ENCODE data around the gene EXT2. TPM values are rescaled to one million over a fixed set of nuclear protein-coding genes. Genes with fewer than 3 reads are reported as not detected.

EXT2 gene
- 110 and 138 TPM in 2 replicates for total RNA-seq

DNA sequence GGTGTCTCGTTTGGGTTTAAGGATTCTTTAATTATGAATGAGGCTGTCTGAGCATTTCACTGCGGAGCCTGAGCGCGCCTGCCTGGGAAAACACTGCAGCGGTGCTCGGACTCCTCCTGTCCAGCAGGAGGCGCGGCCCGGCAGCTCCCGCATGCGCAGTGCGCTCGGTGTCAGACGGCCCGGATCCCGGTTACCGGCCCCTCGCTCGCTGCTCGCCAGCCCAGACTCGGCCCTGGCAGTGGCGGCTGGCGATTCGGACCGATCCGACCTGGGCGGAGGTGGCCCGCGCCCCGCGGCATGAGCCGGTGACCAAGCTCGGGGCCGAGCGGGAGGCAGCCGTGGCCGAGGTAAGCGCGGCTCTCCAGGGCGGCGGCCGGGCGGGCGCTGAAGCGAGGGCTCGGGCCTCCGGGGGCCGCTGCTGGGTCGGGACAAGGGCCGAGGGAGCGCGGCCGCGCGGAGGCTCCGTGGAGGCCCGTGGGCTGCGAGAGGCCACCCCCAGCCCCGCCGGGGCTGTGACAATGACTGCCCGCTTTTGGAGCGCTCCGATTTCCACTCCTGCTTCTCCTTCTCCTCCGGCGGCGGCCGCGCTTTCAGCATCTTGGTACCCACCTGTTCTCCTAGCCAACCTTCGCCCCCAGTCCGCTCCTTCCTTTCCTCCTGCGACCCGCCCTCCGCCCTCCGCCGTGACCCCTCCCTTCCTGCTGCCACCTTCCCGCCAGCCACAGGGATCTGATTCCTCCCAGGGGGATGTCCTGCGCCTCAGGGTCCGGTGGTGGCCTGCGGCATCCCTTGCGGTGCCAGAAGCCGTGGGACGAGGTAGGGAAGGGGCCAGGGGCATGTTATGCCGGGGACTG lies at the start of gene EXT2:
Gene EXT2, plus strand, starts transcription at position 173 of the 854 bp plus-strand sequence. CDS start 12,035 bp downstream, outside the sequence.

GRCh38 chr11:44047931-44048431 lies 47.5 kb upstream of the EXT2 start, which contains the start of gene ACCSL:
ACCSL (plus strand) TSS chr11:44047981; CDS start chr11:44048037, 56 bp downstream.

DNA sequence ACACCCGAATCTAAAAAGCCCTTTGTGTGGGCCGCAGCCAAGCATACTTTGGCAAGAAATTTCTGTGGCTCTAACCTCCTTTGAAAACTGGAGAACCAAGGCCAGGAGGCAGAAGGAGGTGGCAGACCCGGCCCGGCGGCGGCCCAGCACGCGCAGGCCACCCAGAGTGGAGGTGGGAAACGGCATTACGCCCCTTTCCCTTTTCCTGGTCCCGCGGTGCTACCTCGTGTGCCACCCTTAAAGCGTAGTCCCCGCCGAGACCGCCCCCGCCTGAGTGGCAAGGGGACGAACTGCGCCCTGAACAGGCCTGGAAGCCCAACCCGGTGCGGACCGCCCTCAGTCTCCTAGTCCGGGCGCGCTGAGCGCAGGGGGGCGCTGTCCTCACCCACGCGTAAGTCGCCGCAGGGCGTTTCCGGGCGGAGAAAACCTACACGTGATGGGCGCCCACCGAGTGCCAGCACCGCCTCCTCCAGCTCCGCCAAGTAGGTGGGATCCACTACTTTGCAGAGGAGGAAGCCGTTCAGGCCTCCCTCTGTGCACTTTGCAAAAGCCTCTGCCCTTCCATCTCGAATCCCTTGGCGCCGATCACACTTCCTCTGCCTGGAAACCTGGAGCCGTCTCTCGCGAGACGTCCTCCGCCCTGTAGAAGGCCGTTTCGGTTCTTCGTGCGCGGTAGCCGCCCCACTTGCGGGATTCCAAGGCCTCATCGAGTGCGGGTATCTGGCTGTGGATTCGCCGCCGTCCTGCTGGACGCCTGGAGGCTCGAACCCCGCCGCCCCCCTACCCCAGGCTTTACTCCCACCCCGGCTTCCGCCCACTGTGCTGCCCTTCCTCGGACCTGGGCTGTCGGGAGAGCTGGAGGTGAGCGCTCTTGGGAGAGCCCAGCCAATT lies 29.4 kb upstream of the EXT2 start, which contains the start of gene ACCS:
Gene ACCS, plus strand, starts transcription at position 430 of the 891 bp plus-strand sequence. CDS start 1,358 bp downstream, outside the sequence.

Other genes with a start within 250 kb of the EXT2 start
- gene ALKBH3, start 214.8 kb upstream of the EXT2 start, total RNA-seq: 31.9 and 43.2 TPM in 2 replicates
- not detected in 2 replicates for gene C11orf96, start 153.0 kb upstream of the EXT2 start, total RNA-seq
- not detected in 2 replicates for gene ACCSL, start 47.7 kb upstream of the EXT2 start, total RNA-seq
- gene ACCS, start 29.4 kb upstream of the EXT2 start, total RNA-seq: 12.4 and 25.9 TPM in 2 replicates
- gene ALX4, start 214.5 kb downstream of the EXT2 start, total RNA-seq: not detected in 2 replicates

All from placental epithelial cell (primary cell).